Mucosa of descending colon (tissue), 3 donors: Measurements from ENCODE around the gene PIAS2. TPM values are rescaled to one million over a fixed set of nuclear protein-coding genes. Genes with fewer than 3 reads are reported as not detected.
"Not testable (repeated sequence)": the region's sequence is repeated elsewhere in the genome, so short reads cannot be mapped to it uniquely, and the experiment has no call there.

Experiments used
- ATAC-seq: fragments of 200-7000 bp; cut with Tn5 transposase; one replicate; pipeline ENCODE4 v1.9.1; 2020; ENCODE audit warnings: mild to moderate bottlenecking, moderate library complexity
- DNase-seq, 3 donors: peaks; one replicate each; pipeline ENCODE4 v3.0.0-alpha.2; 2020
- H3K36me3 ChIP-seq: fragments of 200-600 bp; one replicate; pipeline ENCODE4 v1.8.0; 2021; ENCODE audit warnings: low read depth, mild to moderate bottlenecking
- H3K4me1 ChIP-seq: fragments of 200-600 bp; one replicate; pipeline ENCODE4 v1.8.0; 2021; ENCODE audit warnings: low read depth, mild to moderate bottlenecking
- H3K4me3 ChIP-seq: fragments of 200-600 bp; one replicate; pipeline ENCODE4 v1.8.0; 2021; ENCODE audit warnings: mild to moderate bottlenecking
- H3K9me3 ChIP-seq: fragments of 200-600 bp; one replicate; pipeline ENCODE4 v1.8.0; 2021; ENCODE audit warnings: mild to moderate bottlenecking
- CTCF ChIP-seq: fragments of 200-600 bp; IDR thresholded peaks from one replicate; pipeline ENCODE4 v1.8.0; 2022; ENCODE audit warnings: antibody characterized with exemption, mild to moderate bottlenecking
- intact Hi-C, 2 donors: fragments of 100-400 bp; cut with DNase I in 1 of 2; cut with micrococcal nuclease in 1 of 2; formaldehyde crosslinking; loops; one replicate each; pipeline versions ENCODE4 v1.11.0 to v1.11.1; 2022; cut with DNase I, micrococcal nuclease
- long read RNA-seq, 2 donors: library from polyadenylated mRNA; unstranded; transcript quantifications; one replicate each; pipeline ENCODE4 v2.0.0, GENCODE V29; 2019 to 2021
- total RNA-seq, 3 donors: library from RNA; stranded (reverse); fragmentation: NEBNext Ultra II Directional in 2 of 3; extraction: Animal tissue kit (Norgen Biotek cat#: 25700) in 2 of 3; gene quantifications; one replicate each; pipeline versions ENCODE4 v1.2.1 to v1.2.4, GENCODE V29; 2021 to 2023
- donor health status: DM: no; HTN: no; CAD: no; lungs with moderate emphysema.
- donor health status: DM: no; HTN: no; CAD: no.
- donor health status: DM: no; HTN: yes; CAD: no.

The PIAS2 gene
- 10 to 100 TPM; 31.2 to 56.7 (median 33.5) TPM for total RNA-seq
- long read RNA-seq, donor 1, full-length matches to known transcripts: 12 of 24 reads
- long read RNA-seq, donor 1, partial matches to known transcripts: 4 of 24 reads
- long read RNA-seq, donor 1, other reads (novel, unspliced or antisense): 8 of 24 reads
- long read RNA-seq, donor 2, full-length matches to known transcripts: 3 of 8 reads
- long read RNA-seq, donor 2, partial matches to known transcripts: 1 of 8 reads
- long read RNA-seq, donor 2, other reads (novel, unspliced or antisense): 4 of 8 reads

GRCh38 chr18:46917108-46917802 is at the start of gene PIAS2, which contains the start of gene KATNAL2:
PIAS2 (minus strand) TSS chr18:46917507; CDS start chr18:46917345, 162 bp downstream.
KATNAL2 (plus strand) TSS chr18:46917602; CDS start chr18:46946873, 29,271 bp downstream.
- peak; percentile 96 for ATAC-seq
- intact Hi-C loops: no loop called here
- Histone ChIP-seq H3K4me1 (peaks cover 12% of the 10 kb centered on the region), H3K9me3 (no peaks in the 10 kb centered on the region), H3K4me3 (peak within 1 kb of the TSS; percentile 60), H3K36me3 (no peaks in the 10 kb centered on the region)
- no peak for TF ChIP-seq CTCF
- DNase-seq: peak; percentile 86 to 90 (median 88)

- H3K4me1 ChIP-seq, H3K9me3 ChIP-seq, ATAC-seq, H3K4me3 ChIP-seq, DNase-seq, H3K36me3 ChIP-seq, intact Hi-C loops: not testable (repeated sequence)
These were observed 49.0 kb upstream of the PIAS2 start for GRCh38 chr18:46966266-46966665.

GRCh38 chr18:46964579-46965293 is 47.4 kb upstream of the PIAS2 start:
- H3K4me1 ChIP-seq, H3K9me3 ChIP-seq, intact Hi-C loops, DNase-seq, H3K4me3 ChIP-seq, H3K36me3 ChIP-seq: not testable (repeated sequence)
- ATAC-seq: peak; percentile 50

GRCh38 chr18:46963656-46964578 is 46.6 kb upstream of the PIAS2 start:
- H3K36me3 ChIP-seq, intact Hi-C loops, H3K4me3 ChIP-seq, DNase-seq, H3K9me3 ChIP-seq, H3K4me1 ChIP-seq: not testable (repeated sequence)
- peak; percentile 42 for ATAC-seq

- TF ChIP-seq CTCF: no peak
- Histone ChIP-seq H3K4me3 (no peak overlapping the region), H3K9me3 (no peaks in the 10 kb centered on the region), H3K4me1 (no peaks in the 10 kb centered on the region), H3K36me3 (no peaks in the 10 kb centered on the region)
- ATAC-seq (no peak), DNase-seq (no peak)
- intact Hi-C loops: no loop called here
These were observed 40.9 kb upstream of the PIAS2 start for GRCh38 chr18:46958209-46958608.

GRCh38 chr18:46953195-46953594 is 35.9 kb upstream of the PIAS2 start:
- no peaks in the 10 kb centered on the region for H3K9me3 ChIP-seq
- ATAC-seq (no peak), DNase-seq (no peak)
- H3K4me1 ChIP-seq: no peaks in the 10 kb centered on the region
- H3K36me3 ChIP-seq: no peaks in the 10 kb centered on the region
- intact Hi-C loops: no loop called here
- TF ChIP-seq CTCF: no peak
- H3K4me3 ChIP-seq: no peak overlapping the region
